NCI-H748 (cell line): ENCODE data around the gene STAT3.
"Not testable (repeated sequence)": the region's sequence is repeated elsewhere in the genome, so short reads cannot be mapped to it uniquely, and the experiment has no call there.

Experiments
- DNase-seq: peaks from one replicate; lab custom pipeline; 2025; ENCODE audit not compliant: unreplicated experiment; lab: John Stamatoyannopoulos, UW

The STAT3 gene

GRCh38 chr17:42264366-42264765 lies 123.9 kb downstream of the STAT3 start:
- DNase-seq = not testable (repeated sequence)
